ENCODE data around the gene C1QA. TPM values are rescaled to one million over a fixed set of nuclear protein-coding genes. Genes with fewer than 3 reads are reported as not detected.

Gene C1QA
- polyA plus RNA-seq, 1 donor (not counting 4 experiments of a cell fraction or from before 2014, with no cell fraction given), result not detected

DNA sequence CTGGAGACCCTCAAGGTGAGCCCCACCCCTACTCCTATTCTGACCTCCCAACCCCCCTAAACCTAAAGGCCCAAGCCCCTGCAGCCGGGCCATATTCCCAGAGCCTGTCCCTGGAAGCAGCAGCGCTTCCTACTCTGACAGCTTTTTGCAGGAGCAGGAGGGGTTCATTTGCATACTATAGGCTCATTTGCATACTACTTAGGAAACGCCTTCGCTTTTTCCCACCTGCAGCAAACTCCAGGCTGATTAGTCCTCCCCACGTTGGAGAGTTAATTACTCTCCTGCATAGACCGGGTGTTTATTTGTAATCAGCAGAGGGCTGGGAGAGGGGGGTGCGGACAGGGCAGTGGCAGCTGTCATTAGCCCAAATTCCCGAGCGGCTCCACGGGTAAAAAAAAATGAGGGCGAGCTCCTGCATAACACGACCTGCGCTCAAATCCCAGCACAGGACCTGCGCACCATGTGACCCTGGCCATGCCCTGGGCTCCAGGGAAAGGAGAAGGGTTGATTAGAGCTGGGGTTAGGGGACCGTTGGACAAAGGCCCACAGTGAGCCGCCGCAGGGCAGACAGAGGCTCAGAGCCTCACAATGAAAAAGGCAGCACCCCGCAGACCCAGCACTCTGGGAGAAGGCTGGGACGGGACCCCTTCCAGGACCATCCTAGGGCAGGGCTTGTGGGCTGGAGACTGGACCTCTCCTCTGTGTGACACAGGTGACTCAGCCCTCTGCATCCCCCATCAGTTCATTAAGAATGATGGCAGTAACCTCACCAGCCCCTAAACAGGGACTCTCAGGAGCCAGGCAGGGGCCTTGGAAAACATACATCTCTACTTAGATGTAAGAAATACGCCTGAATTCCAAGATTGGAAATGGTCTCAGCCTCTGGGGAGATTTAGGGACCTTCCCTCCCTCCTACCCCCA is 9.9 kb upstream of the C1QA start:
- TF ChIP-seq, protein P1, sequence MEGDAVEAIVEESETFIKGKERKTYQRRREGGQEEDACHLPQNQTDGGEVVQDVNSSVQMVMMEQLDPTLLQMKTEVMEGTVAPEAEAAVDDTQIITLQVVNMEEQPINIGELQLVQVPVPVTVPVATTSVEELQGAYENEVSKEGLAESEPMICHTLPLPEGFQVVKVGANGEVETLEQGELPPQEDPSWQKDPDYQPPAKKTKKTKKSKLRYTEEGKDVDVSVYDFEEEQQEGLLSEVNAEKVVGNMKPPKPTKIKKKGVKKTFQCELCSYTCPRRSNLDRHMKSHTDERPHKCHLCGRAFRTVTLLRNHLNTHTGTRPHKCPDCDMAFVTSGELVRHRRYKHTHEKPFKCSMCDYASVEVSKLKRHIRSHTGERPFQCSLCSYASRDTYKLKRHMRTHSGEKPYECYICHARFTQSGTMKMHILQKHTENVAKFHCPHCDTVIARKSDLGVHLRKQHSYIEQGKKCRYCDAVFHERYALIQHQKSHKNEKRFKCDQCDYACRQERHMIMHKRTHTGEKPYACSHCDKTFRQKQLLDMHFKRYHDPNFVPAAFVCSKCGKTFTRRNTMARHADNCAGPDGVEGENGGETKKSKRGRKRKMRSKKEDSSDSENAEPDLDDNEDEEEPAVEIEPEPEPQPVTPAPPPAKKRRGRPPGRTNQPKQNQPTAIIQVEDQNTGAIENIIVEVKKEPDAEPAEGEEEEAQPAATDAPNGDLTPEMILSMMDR (optimal IDR thresholded peaks at IDR 0.05 in 1 of 3, IDR thresholded peaks at IDR 0.05 in 1 of 3, conservative IDR thresholded peaks at IDR 0.05 in 1 of 3; ENCODE audit: extremely low read depth in 1 of 3, insufficient read depth in 2 of 3, low read length in 3 of 3), result no peak
- no peak for TF ChIP-seq EZH2 (IDR thresholded peaks at IDR 0.05; ENCODE audit: low read length)
- dilution Hi-C loops (cut with MboI; ENCODE audit: extremely low pct_ligation_motif_present, low sequenced_read_pairs), result no loop called here
- no peaks in the 10 kb centered on the region for H3K9me3 ChIP-seq (ENCODE audit: control insufficient read depth, low read depth, low read length)

DNA sequence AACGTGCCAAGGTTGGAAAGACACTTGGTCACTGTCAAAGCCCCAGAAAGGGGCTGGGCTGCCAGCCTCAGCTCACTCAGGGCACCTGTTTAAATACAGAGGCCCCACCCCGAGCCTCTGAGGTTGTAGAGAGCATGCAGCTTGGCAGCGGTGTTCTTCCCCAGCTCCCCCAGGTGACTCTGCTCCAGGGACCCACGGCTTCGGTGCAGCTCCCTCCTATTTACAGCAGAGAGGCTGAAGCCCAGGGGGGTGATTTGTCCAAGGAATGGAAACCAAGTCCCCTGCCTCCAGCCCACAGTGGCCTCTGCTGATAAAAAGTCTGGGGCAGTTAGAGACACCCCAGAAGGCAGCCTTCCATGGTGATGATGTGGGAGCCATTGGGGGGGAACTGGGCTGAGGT is 9.1 kb upstream of the C1QA start:
- Histone ChIP-seq H3K27ac (ENCODE audit: control insufficient read depth, insufficient read depth, low read length) (no peak overlapping the region), H3K36me3 (ENCODE audit: control insufficient read depth in 2 of 2, extremely low read depth in 1 of 2, insufficient read depth in 2 of 2, low read length in 2 of 2) (no peaks in the 10 kb centered on the region), H3K4me3 (ENCODE audit: control insufficient read depth in 2 of 3, extremely low read depth in 1 of 3, insufficient read depth in 2 of 3, low read depth in 1 of 3, low read length in 3 of 3) (no peak overlapping the region), H3K9me1 (ENCODE audit: control insufficient read depth, extremely low read depth, insufficient read depth, low read length) (no peaks in the 10 kb centered on the region), H4K20me1 (ENCODE audit: control insufficient read depth, extremely low read depth, insufficient read depth, low read length) (no peaks in the 10 kb centered on the region), H2AFZ (ENCODE audit: control insufficient read depth, low read length) (no peak overlapping the region), H3K9me3 (ENCODE audit: control insufficient read depth, low read depth, low read length) (no peaks in the 10 kb centered on the region), H3K27me3 (ENCODE audit: control insufficient read depth, extremely low read depth, insufficient read depth, low read length) (peaks cover 12% of the 10 kb centered on the region), H3K4me2 (ENCODE audit: control insufficient read depth, extremely low read depth, insufficient read depth, low read depth, low read length) (no peak overlapping the region), H3K9ac (ENCODE audit: control insufficient read depth, extremely low read depth, insufficient read depth, low read length) (no peak overlapping the region), H3K79me2 (ENCODE audit: control insufficient read depth, insufficient read depth, low read length) (no peaks in the 10 kb centered on the region), H3K4me1 (ENCODE audit: control insufficient read depth, extremely low read depth, insufficient read depth, low read length) (no peaks in the 10 kb centered on the region)
- dilution Hi-C loops (cut with MboI; ENCODE audit: extremely low pct_ligation_motif_present, low sequenced_read_pairs), result no loop called here
- TF ChIP-seq EZH2 (IDR thresholded peaks at IDR 0.05; ENCODE audit: low read length), result no peak
- TF ChIP-seq, protein P1 (optimal IDR thresholded peaks at IDR 0.05 in 1 of 3, IDR thresholded peaks at IDR 0.05 in 1 of 3, conservative IDR thresholded peaks at IDR 0.05 in 1 of 3; ENCODE audit: extremely low read depth in 1 of 3, insufficient read depth in 2 of 3, low read length in 3 of 3), result no peak
- DNase-seq (ENCODE audit: low read depth, low spot score), result no peak
- FAIRE-seq, result no peak

More for the DNA sequence above, 9.9 kb upstream of the C1QA start:
- peaks cover 12% of the 10 kb centered on the region for H3K27me3 ChIP-seq (ENCODE audit: control insufficient read depth, extremely low read depth, insufficient read depth, low read length)
- no peak overlapping the region for H3K9ac ChIP-seq (ENCODE audit: control insufficient read depth, extremely low read depth, insufficient read depth, low read length)
- no peak for FAIRE-seq
- H3K27ac ChIP-seq (ENCODE audit: control insufficient read depth, insufficient read depth, low read length), result no peak overlapping the region
- H2AFZ ChIP-seq (ENCODE audit: control insufficient read depth, low read length), result no peak overlapping the region
- H3K4me3 ChIP-seq (ENCODE audit: control insufficient read depth in 2 of 3, extremely low read depth in 1 of 3, insufficient read depth in 2 of 3, low read depth in 1 of 3, low read length in 3 of 3), result no peak overlapping the region
- no peaks in the 10 kb centered on the region for H3K4me1 ChIP-seq (ENCODE audit: control insufficient read depth, extremely low read depth, insufficient read depth, low read length)
- H3K9me1 ChIP-seq (ENCODE audit: control insufficient read depth, extremely low read depth, insufficient read depth, low read length), result no peaks in the 10 kb centered on the region
- H3K79me2 ChIP-seq (ENCODE audit: control insufficient read depth, insufficient read depth, low read length), result no peaks in the 10 kb centered on the region
- H3K36me3 ChIP-seq (ENCODE audit: control insufficient read depth in 2 of 2, extremely low read depth in 1 of 2, insufficient read depth in 2 of 2, low read length in 2 of 2), result no peaks in the 10 kb centered on the region
- no peak for DNase-seq (ENCODE audit: low read depth, low spot score)
- no peak overlapping the region for H3K4me2 ChIP-seq (ENCODE audit: control insufficient read depth, extremely low read depth, insufficient read depth, low read depth, low read length)
- H4K20me1 ChIP-seq (ENCODE audit: control insufficient read depth, extremely low read depth, insufficient read depth, low read length), result no peaks in the 10 kb centered on the region

Measured in keratinocyte (primary cell).